HG03135 (cell line): ENCODE data around the gene SLC26A6.

ENCODE experiments used
- ATAC-seq: cut with Tn5 transposase; IDR thresholded peaks from one replicate; pipeline ENCODE4 v1.9.1; 2021; ENCODE audit warnings: mild to moderate bottlenecking, moderate library complexity; ENCODE audit not compliant: unreplicated experiment

Gene SLC26A6

GRCh38 chr3:48662145-48662752 lies 27.0 kb upstream of the SLC26A6 start:
- no peak for ATAC-seq

- ATAC-seq, result no peak
Measured at GRCh38 chr3:48661501-48662144, 26.4 kb upstream of the SLC26A6 start.

- no peak for ATAC-seq
Measured at GRCh38 chr3:48660800-48661400, 25.6 kb upstream of the SLC26A6 start.

- ATAC-seq, result no peak
Measured at GRCh38 chr3:48656841-48657281, 21.6 kb upstream of the SLC26A6 start.

- ATAC-seq, result peak; percentile 60
Measured at GRCh38 chr3:48656061-48656840, 21.0 kb upstream of the SLC26A6 start.

- peak; percentile 12 for ATAC-seq
Measured at GRCh38 chr3:48655606-48656005, 20.3 kb upstream of the SLC26A6 start.

GRCh38 chr3:48655063-48655462 lies 19.8 kb upstream of the SLC26A6 start:
- ATAC-seq, result no peak

GRCh38 chr3:48652923-48653715 lies 17.9 kb upstream of the SLC26A6 start:
- no peak for ATAC-seq

GRCh38 chr3:48651771-48652170 lies 16.5 kb upstream of the SLC26A6 start:
- no peak for ATAC-seq

- ATAC-seq, result no peak
Measured at GRCh38 chr3:48650723-48651122, 15.5 kb upstream of the SLC26A6 start.

GRCh38 chr3:48648188-48648850 lies 13.1 kb upstream of the SLC26A6 start:
- ATAC-seq, result no peak

- no peak for ATAC-seq
Measured at GRCh38 chr3:48647714-48648113, 12.5 kb upstream of the SLC26A6 start.

GRCh38 chr3:48644898-48645760 lies 9.9 kb upstream of the SLC26A6 start:
- no peak for ATAC-seq

GRCh38 chr3:48642605-48643004 lies 7.3 kb upstream of the SLC26A6 start:
- no peak for ATAC-seq

GRCh38 chr3:48641396-48641795 lies 6.1 kb upstream of the SLC26A6 start:
- no peak for ATAC-seq

GRCh38 chr3:48639944-48640606 lies 4.8 kb upstream of the SLC26A6 start:
- ATAC-seq, result no peak

GRCh38 chr3:48637305-48637704 lies 2.0 kb upstream of the SLC26A6 start:
- ATAC-seq, result no peak

GRCh38 chr3:48636149-48636655 lies 941 bp upstream of the SLC26A6 start:
- ATAC-seq, result no peak
